Measurements from ENCODE around the gene CNTNAP2. TPM values are rescaled to one million over a fixed set of nuclear protein-coding genes. Genes with fewer than 3 reads are reported as not detected.

The CNTNAP2 gene
- total and polyA plus RNA-seq, 2 donors (not counting 1 experiment from before 2014, with no cell fraction given): not detected

DNA sequence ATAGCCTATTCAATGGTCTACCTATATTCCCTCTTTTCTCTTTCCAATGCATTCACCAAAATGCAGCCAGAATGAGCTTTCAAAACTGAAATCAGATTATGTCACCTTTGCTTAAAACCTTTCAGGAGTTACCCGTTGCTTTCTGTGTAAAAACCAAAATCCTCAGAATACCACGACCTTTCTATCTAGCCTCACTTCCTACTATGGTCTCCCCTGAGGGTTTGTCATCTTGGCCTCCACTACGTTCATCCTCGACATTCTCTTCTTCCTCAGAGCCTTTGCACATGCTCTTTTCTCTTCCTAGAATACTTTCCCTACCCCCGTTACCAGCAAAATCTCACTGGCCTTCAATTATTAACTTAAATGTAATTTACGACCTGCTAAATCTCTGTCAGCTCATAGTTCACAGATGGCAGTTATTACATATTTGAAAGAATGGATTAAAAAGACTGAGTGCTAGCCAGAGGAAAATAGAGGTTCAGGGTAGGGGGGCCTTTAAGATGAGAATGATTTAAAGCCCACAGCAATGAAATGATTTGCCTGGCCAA lies 2093.1 kb downstream of the CNTNAP2 start:
- Histone ChIP-seq H3K27me3 (ENCODE audit: control insufficient read depth, insufficient read depth, low read length) (no peaks in the 10 kb centered on the region), H3K4me3 (replicated peaks in 1 of 4; ENCODE audit: control extremely low read depth in 1 of 4, insufficient read depth in 1 of 4, low read depth in 3 of 4, low read length in 4 of 4) (no peak overlapping the region), H3K4me1 (ENCODE audit: control insufficient read depth, extremely low read depth, insufficient read depth, low read length) (no peaks in the 10 kb centered on the region), H3K27ac (ENCODE audit: insufficient read depth, low read length) (no peak overlapping the region), H3K79me2 (ENCODE audit: control insufficient read depth, insufficient read depth, low read length) (no peaks in the 10 kb centered on the region), H3K4me2 (ENCODE audit: extremely low read depth, insufficient read depth, low read length) (no peak overlapping the region), H4K20me1 (ENCODE audit: control insufficient read depth, extremely low read depth, insufficient read depth, low read length) (no peaks in the 10 kb centered on the region), H3K36me3 (ENCODE audit: control insufficient read depth, insufficient read depth, low read length) (no peaks in the 10 kb centered on the region), H3K9me3 (ENCODE audit: control insufficient read depth, insufficient read depth, low read depth, low read length) (no peaks in the 10 kb centered on the region), H2AFZ (ENCODE audit: low read length) (no peak overlapping the region), H3K9ac (ENCODE audit: insufficient read depth, low read length) (no peak overlapping the region)
- no peak for DNase-seq (ENCODE audit: low read depth in 2 of 2)
- no peak for TF ChIP-seq EZH2 (IDR thresholded peaks at IDR 0.05; ENCODE audit: low read length, missing control alignments)
- TF ChIP-seq, protein P1, sequence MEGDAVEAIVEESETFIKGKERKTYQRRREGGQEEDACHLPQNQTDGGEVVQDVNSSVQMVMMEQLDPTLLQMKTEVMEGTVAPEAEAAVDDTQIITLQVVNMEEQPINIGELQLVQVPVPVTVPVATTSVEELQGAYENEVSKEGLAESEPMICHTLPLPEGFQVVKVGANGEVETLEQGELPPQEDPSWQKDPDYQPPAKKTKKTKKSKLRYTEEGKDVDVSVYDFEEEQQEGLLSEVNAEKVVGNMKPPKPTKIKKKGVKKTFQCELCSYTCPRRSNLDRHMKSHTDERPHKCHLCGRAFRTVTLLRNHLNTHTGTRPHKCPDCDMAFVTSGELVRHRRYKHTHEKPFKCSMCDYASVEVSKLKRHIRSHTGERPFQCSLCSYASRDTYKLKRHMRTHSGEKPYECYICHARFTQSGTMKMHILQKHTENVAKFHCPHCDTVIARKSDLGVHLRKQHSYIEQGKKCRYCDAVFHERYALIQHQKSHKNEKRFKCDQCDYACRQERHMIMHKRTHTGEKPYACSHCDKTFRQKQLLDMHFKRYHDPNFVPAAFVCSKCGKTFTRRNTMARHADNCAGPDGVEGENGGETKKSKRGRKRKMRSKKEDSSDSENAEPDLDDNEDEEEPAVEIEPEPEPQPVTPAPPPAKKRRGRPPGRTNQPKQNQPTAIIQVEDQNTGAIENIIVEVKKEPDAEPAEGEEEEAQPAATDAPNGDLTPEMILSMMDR (conservative IDR thresholded peaks at IDR 0.05 in 1 of 2, IDR thresholded peaks at IDR 0.05 in 1 of 2; ENCODE audit: low read depth in 1 of 2, low read length in 2 of 2): no peak

DNA sequence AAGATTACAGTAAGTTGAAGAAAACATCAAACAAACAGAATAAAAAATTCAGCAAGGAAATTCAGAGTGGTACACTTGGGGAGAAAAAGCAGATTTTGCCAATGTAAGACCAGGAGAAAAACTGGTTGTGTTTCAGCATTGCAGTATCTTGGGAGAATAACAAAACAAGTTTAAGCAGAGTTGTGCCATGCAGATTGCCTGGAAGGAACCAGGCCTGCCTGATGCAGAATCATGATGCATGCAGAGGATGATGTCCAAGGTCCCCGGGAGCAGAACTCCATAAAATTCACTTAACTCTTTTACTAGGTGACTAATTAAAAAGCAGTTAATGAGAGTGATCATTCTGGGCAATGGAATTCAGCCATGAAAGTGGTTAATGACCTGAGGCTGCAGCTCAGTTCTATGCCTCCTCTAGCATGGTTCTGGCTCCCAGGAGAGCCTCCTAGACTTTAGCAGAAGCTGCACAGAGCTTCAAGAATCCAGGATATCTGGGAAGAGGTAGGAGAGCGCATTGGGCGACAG lies 2094.3 kb downstream of the CNTNAP2 start:
- Histone ChIP-seq H3K4me3 (replicated peaks in 1 of 4; ENCODE audit: control extremely low read depth in 1 of 4, insufficient read depth in 1 of 4, low read depth in 3 of 4, low read length in 4 of 4) (no peak overlapping the region), H4K20me1 (ENCODE audit: control insufficient read depth, extremely low read depth, insufficient read depth, low read length) (no peaks in the 10 kb centered on the region), H3K27me3 (ENCODE audit: control insufficient read depth, insufficient read depth, low read length) (no peaks in the 10 kb centered on the region), H3K4me2 (ENCODE audit: extremely low read depth, insufficient read depth, low read length) (no peak overlapping the region), H3K27ac (ENCODE audit: insufficient read depth, low read length) (no peak overlapping the region), H3K9me3 (ENCODE audit: control insufficient read depth, insufficient read depth, low read depth, low read length) (no peaks in the 10 kb centered on the region), H2AFZ (ENCODE audit: low read length) (no peak overlapping the region), H3K36me3 (ENCODE audit: control insufficient read depth, insufficient read depth, low read length) (no peaks in the 10 kb centered on the region), H3K9ac (ENCODE audit: insufficient read depth, low read length) (no peak overlapping the region), H3K4me1 (ENCODE audit: control insufficient read depth, extremely low read depth, insufficient read depth, low read length) (no peaks in the 10 kb centered on the region), H3K79me2 (ENCODE audit: control insufficient read depth, insufficient read depth, low read length) (no peaks in the 10 kb centered on the region)
- no peak for TF ChIP-seq EZH2 (IDR thresholded peaks at IDR 0.05; ENCODE audit: low read length, missing control alignments)
- TF ChIP-seq, protein P1 (conservative IDR thresholded peaks at IDR 0.05 in 1 of 2, IDR thresholded peaks at IDR 0.05 in 1 of 2; ENCODE audit: low read depth in 1 of 2, low read length in 2 of 2): no peak
- DNase-seq (ENCODE audit: low read depth in 2 of 2): no peak

DNA sequence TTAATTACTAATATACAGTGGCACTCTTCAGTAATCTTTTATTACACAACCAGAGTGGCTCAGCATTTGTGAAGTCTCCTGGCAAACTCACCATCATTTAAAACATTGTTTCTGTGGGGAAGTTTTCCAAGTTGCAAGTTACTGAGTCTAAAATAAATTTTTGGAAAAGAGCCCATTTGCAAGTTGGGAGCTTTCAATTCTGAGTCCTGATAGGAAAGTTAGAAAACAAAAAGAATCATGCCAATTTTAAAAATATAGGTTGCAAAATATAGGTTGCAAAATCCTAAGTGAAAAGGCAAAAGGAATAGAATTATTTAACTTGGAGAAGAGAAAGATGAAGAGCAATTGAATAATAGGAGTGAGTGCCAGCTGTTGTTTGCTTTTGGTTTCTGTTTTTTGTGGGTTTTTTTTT lies 2095.1 kb downstream of the CNTNAP2 start:
- H3K4me2 ChIP-seq (ENCODE audit: extremely low read depth, insufficient read depth, low read length): no peak overlapping the region
- no peaks in the 10 kb centered on the region for H3K9me3 ChIP-seq (ENCODE audit: control insufficient read depth, insufficient read depth, low read depth, low read length)
- H3K4me1 ChIP-seq (ENCODE audit: control insufficient read depth, extremely low read depth, insufficient read depth, low read length): no peaks in the 10 kb centered on the region
- no peaks in the 10 kb centered on the region for H4K20me1 ChIP-seq (ENCODE audit: control insufficient read depth, extremely low read depth, insufficient read depth, low read length)
- no peaks in the 10 kb centered on the region for H3K27me3 ChIP-seq (ENCODE audit: control insufficient read depth, insufficient read depth, low read length)
- H3K4me3 ChIP-seq (replicated peaks in 1 of 4; ENCODE audit: control extremely low read depth in 1 of 4, insufficient read depth in 1 of 4, low read depth in 3 of 4, low read length in 4 of 4): no peak overlapping the region
- no peaks in the 10 kb centered on the region for H3K79me2 ChIP-seq (ENCODE audit: control insufficient read depth, insufficient read depth, low read length)
- H3K27ac ChIP-seq (ENCODE audit: insufficient read depth, low read length): no peak overlapping the region
- no peak overlapping the region for H3K9ac ChIP-seq (ENCODE audit: insufficient read depth, low read length)
- H2AFZ ChIP-seq (ENCODE audit: low read length): no peak overlapping the region
- TF ChIP-seq, protein P1 (conservative IDR thresholded peaks at IDR 0.05 in 1 of 2, IDR thresholded peaks at IDR 0.05 in 1 of 2; ENCODE audit: low read depth in 1 of 2, low read length in 2 of 2): no peak
- no peak for TF ChIP-seq EZH2 (IDR thresholded peaks at IDR 0.05; ENCODE audit: low read length, missing control alignments)
- no peaks in the 10 kb centered on the region for H3K36me3 ChIP-seq (ENCODE audit: control insufficient read depth, insufficient read depth, low read length)
- peak in 1 of 2 donors; percentile 5 for DNase-seq (ENCODE audit: low read depth in 2 of 2)

Data from fibroblast of lung (primary cell).